HUES6 (cell line): Measurements from ENCODE around the gene ZBTB24.
A peak's percentile ranks its signal among the peaks of the same experiment; 100 is the strongest.

Experiments
- H3K27ac ChIP-seq: 2 replicates; pipeline ENCODE4 v1.7.0; 2013; ENCODE audit warnings: low read depth, mild to moderate bottlenecking, low read length, inconsistent platforms
- H3K27me3 ChIP-seq: 2 replicates; pipeline ENCODE4 v1.6.1; 2013; ENCODE audit warnings: low read length; ENCODE audit not compliant: control insufficient read depth, insufficient read depth
- H3K36me3 ChIP-seq: 2 replicates; pipeline ENCODE4 v1.6.1; 2013; ENCODE audit warnings: low read length; ENCODE audit not compliant: control insufficient read depth, insufficient read depth
- H3K4me1 ChIP-seq: 2 replicates; pipeline ENCODE4 v1.6.1; 2013; ENCODE audit warnings: low read length; ENCODE audit not compliant: control insufficient read depth, insufficient read depth
- H3K4me3 ChIP-seq: 2 replicates; pipeline ENCODE4 v1.5.1; 2013; ENCODE audit warnings: low read depth, low read length
- H3K9ac ChIP-seq: one replicate; pipeline ENCODE4 v1.6.1; 2013; ENCODE audit warnings: mild to moderate bottlenecking, low read length
- H3K9me3 ChIP-seq: 2 replicates; pipeline ENCODE4 v1.6.1; 2013; ENCODE audit warnings: low read depth, low read length; ENCODE audit not compliant: control insufficient read depth, insufficient read depth

The ZBTB24 gene

GRCh38 chr6:109513571-109514071, 30.6 kb upstream of the ZBTB24 start:
- Histone ChIP-seq H3K9ac (no peak overlapping the region), H3K27me3 (no peaks in the 10 kb centered on the region), H3K9me3 (peaks cover 19% of the 10 kb centered on the region), H3K4me3 (no peak overlapping the region), H3K4me1 (peaks cover 16% of the 10 kb centered on the region), H3K27ac (0 out of 2 replicates have a peak overlapping the region, but pooled peaks have one; percentile 18), H3K36me3 (no peaks in the 10 kb centered on the region)

- H3K36me3 ChIP-seq, result no peaks in the 10 kb centered on the region
- peaks cover 24% of the 10 kb centered on the region for H3K9me3 ChIP-seq
- H3K4me1 ChIP-seq, result peaks cover 25% of the 10 kb centered on the region
- no peak overlapping the region for H3K9ac ChIP-seq
- no peak overlapping the region for H3K27ac ChIP-seq
- H3K27me3 ChIP-seq, result no peaks in the 10 kb centered on the region
- no peak overlapping the region for H3K4me3 ChIP-seq
Measured at GRCh38 chr6:109512271-109512817, 29.3 kb upstream of the ZBTB24 start.

GRCh38 chr6:109511832-109512231, 28.8 kb upstream of the ZBTB24 start:
- no peaks in the 10 kb centered on the region for H3K36me3 ChIP-seq
- H3K27ac ChIP-seq, result no peak overlapping the region
- no peak overlapping the region for H3K4me3 ChIP-seq
- H3K9me3 ChIP-seq, result peaks cover 24% of the 10 kb centered on the region
- peaks cover 25% of the 10 kb centered on the region for H3K4me1 ChIP-seq
- H3K27me3 ChIP-seq, result no peaks in the 10 kb centered on the region
- no peak overlapping the region for H3K9ac ChIP-seq

GRCh38 chr6:109510358-109510757, 27.3 kb upstream of the ZBTB24 start:
- Histone ChIP-seq H3K4me1 (peaks cover 25% of the 10 kb centered on the region), H3K36me3 (no peaks in the 10 kb centered on the region), H3K27ac (no peak overlapping the region), H3K9me3 (peaks cover 24% of the 10 kb centered on the region), H3K4me3 (no peak overlapping the region), H3K9ac (no peak overlapping the region), H3K27me3 (no peaks in the 10 kb centered on the region)

- H3K27me3 ChIP-seq, result no peaks in the 10 kb centered on the region
- H3K4me1 ChIP-seq, result peaks cover 14% of the 10 kb centered on the region; the same call in 1 of the 2 replicates
- H3K27ac ChIP-seq, result peak overlapping the region; percentile 54; the same call in 1 of the 2 replicates
- H3K36me3 ChIP-seq, result no peaks in the 10 kb centered on the region
- H3K4me3 ChIP-seq, result no peak overlapping the region
- no peak overlapping the region for H3K9ac ChIP-seq
- H3K9me3 ChIP-seq, result peaks cover 24% of the 10 kb centered on the region
Measured at GRCh38 chr6:109508166-109508860, 25.3 kb upstream of the ZBTB24 start.

- peaks cover 24% of the 10 kb centered on the region for H3K9me3 ChIP-seq
- H3K4me1 ChIP-seq, result peaks cover 13% of the 10 kb centered on the region; the same call in 1 of the 2 replicates
- H3K36me3 ChIP-seq, result no peaks in the 10 kb centered on the region
- H3K9ac ChIP-seq, result no peak overlapping the region
- H3K27ac ChIP-seq, result peak overlapping the region; percentile 54; the same call in 1 of the 2 replicates
- H3K27me3 ChIP-seq, result no peaks in the 10 kb centered on the region
- no peak overlapping the region for H3K4me3 ChIP-seq
Measured at GRCh38 chr6:109507490-109508072, 24.6 kb upstream of the ZBTB24 start.

GRCh38 chr6:109506841-109507240, 23.8 kb upstream of the ZBTB24 start:
- Histone ChIP-seq H3K9ac (no peak overlapping the region), H3K4me3 (no peak overlapping the region), H3K9me3 (peaks cover 24% of the 10 kb centered on the region), H3K27ac (no peak overlapping the region), H3K36me3 (no peaks in the 10 kb centered on the region), H3K27me3 (no peaks in the 10 kb centered on the region), H3K4me1 (peaks cover 13% of the 10 kb centered on the region; the same call in 1 of the 2 replicates)

- Histone ChIP-seq H3K4me3 (no peak overlapping the region), H3K36me3 (no peaks in the 10 kb centered on the region), H3K27ac (no peak overlapping the region), H3K27me3 (no peaks in the 10 kb centered on the region), H3K9me3 (peaks cover 24% of the 10 kb centered on the region), H3K9ac (no peak overlapping the region), H3K4me1 (peaks cover 13% of the 10 kb centered on the region; the same call in 1 of the 2 replicates)
Measured at GRCh38 chr6:109506314-109506713, 23.3 kb upstream of the ZBTB24 start.

GRCh38 chr6:109503327-109504224, 20.6 kb upstream of the ZBTB24 start:
- Histone ChIP-seq H3K27me3 (no peaks in the 10 kb centered on the region), H3K9ac (no peak overlapping the region), H3K4me1 (peaks cover 13% of the 10 kb centered on the region; the same call in 1 of the 2 replicates), H3K9me3 (peaks cover 4% of the 10 kb centered on the region), H3K36me3 (no peaks in the 10 kb centered on the region), H3K4me3 (no peak overlapping the region), H3K27ac (no peak overlapping the region)

- no peak overlapping the region for H3K9ac ChIP-seq
- no peaks in the 10 kb centered on the region for H3K27me3 ChIP-seq
- no peak overlapping the region for H3K27ac ChIP-seq
- H3K4me3 ChIP-seq, result no peak overlapping the region
- no peaks in the 10 kb centered on the region for H3K36me3 ChIP-seq
- H3K9me3 ChIP-seq, result no peaks in the 10 kb centered on the region
- peaks cover 11% of the 10 kb centered on the region for H3K4me1 ChIP-seq
Measured at GRCh38 chr6:109498936-109499335, 15.9 kb upstream of the ZBTB24 start.
